Activated CD4-positive, alpha-beta T cell treated with anti-CD3 and anti-CD28 coated beads for 4 hours (primary cell): ENCODE results near the gene KCNC4.

Experiments
- DNase-seq, 2 donors: peaks; one replicate each; pipeline ENCODE4 v3.0.0-alpha.2; 2020

Gene KCNC4

GRCh38 chr1:110209715-110210603, at the start of gene KCNC4:
KCNC4 (plus strand) TSS chr1:110210314; CDS start chr1:110211500, 1,186 bp downstream.
- DNase-seq: peak; percentile 87 to 92

- DNase-seq: no peak
Observed at GRCh38 chr1:110160538-110161100, 49.5 kb upstream of the KCNC4 start.

GRCh38 chr1:110161165-110161564, 48.9 kb upstream of the KCNC4 start:
- no peak for DNase-seq

GRCh38 chr1:110161849-110162248, 48.3 kb upstream of the KCNC4 start:
- DNase-seq: no peak

- no peak for DNase-seq
Observed at GRCh38 chr1:110163591-110163990, 46.5 kb upstream of the KCNC4 start.

GRCh38 chr1:110164725-110165350, 45.3 kb upstream of the KCNC4 start:
- DNase-seq: no peak

- DNase-seq: no peak
Observed at GRCh38 chr1:110165761-110166231, 44.3 kb upstream of the KCNC4 start.

GRCh38 chr1:110166861-110167260, 43.3 kb upstream of the KCNC4 start:
- no peak for DNase-seq

GRCh38 chr1:110170766-110171733, 39.1 kb upstream of the KCNC4 start:
- no peak for DNase-seq

- DNase-seq: no peak
Observed at GRCh38 chr1:110172001-110172400, 38.1 kb upstream of the KCNC4 start.

- no peak for DNase-seq
Observed at GRCh38 chr1:110173466-110174105, 36.5 kb upstream of the KCNC4 start.

GRCh38 chr1:110174961-110175360, 35.2 kb upstream of the KCNC4 start:
- no peak for DNase-seq

- DNase-seq: no peak
Observed at GRCh38 chr1:110176299-110176956, 33.7 kb upstream of the KCNC4 start.

- no peak for DNase-seq
Observed at GRCh38 chr1:110177775-110178174, 32.3 kb upstream of the KCNC4 start.

GRCh38 chr1:110183642-110184167, 26.4 kb upstream of the KCNC4 start:
- DNase-seq: no peak

GRCh38 chr1:110184446-110184845, 25.7 kb upstream of the KCNC4 start:
- DNase-seq: no peak

GRCh38 chr1:110185181-110185580, 24.9 kb upstream of the KCNC4 start:
- DNase-seq: no peak

- DNase-seq: no peak
Observed at GRCh38 chr1:110186558-110186957, 23.6 kb upstream of the KCNC4 start.

GRCh38 chr1:110187139-110187890, 22.8 kb upstream of the KCNC4 start:
- DNase-seq: no peak

- DNase-seq: no peak
Observed at GRCh38 chr1:110188035-110188618, 22.0 kb upstream of the KCNC4 start.
